HCT116 (cell line): Measurements from ENCODE around the gene CACNB2. TPM values are rescaled to one million over a fixed set of nuclear protein-coding genes. Genes with fewer than 3 reads are reported as not detected.

Experiments used
- ATAC-seq: fragments of 200-7000 bp; cut with Tn5 transposase; 2 replicates; pipeline ENCODE4 v1.9.1; 2020; ENCODE audit warnings: mild to moderate bottlenecking, moderate library complexity
- BruUV-seq: library from RNA; stranded (reverse); fragments of 400-500 nt; replicated peaks from 2 replicates; lab custom pipeline; 2021; lab: Mats Ljungman, UMichigan
- CTCF ChIA-PET: fragments of 300-600 bp; sonication (Branson Sonifier 250); formaldehyde crosslinking; loops from one replicate; lab custom pipeline; 2021; ENCODE audit warnings: antibody characterized with exemption; lab: Charles Lee
- POLR2A ChIA-PET: fragments of 300-600, 350-600 bp; sonication (Branson Sonifier 250); formaldehyde crosslinking; loops from one replicate; lab custom pipeline; 2021; ENCODE audit warnings: antibody characterized with exemption; lab: Charles Lee
- RAD21 ChIA-PET, 2 experiments: fragments of 300-600 bp; sonication (Branson Sonifier 250); formaldehyde crosslinking; loops; one replicate each; lab custom pipeline; 2023; ENCODE audit warnings: low total read pairs in 2 of 2; ENCODE audit not compliant: uncharacterized antibody in 2 of 2, unreplicated experiment in 2 of 2, low non-redundant PET in 1 of 2; lab: Charles Lee
- DNase-seq: peaks from one replicate; pipeline ENCODE4 v3.0.0-alpha.2; 2010; ENCODE audit warnings: low read depth, low spot score
- H2AFZ ChIP-seq: fragments of 200-600 bp; shearing (Covaris generic), sonication (generic); 2 replicates; pipeline ENCODE4 v1.6.1; 2017; ENCODE audit warnings: low read depth, mixed run types, mixed read lengths, antibody characterized with exemption, low read length; ENCODE audit not compliant: poor library complexity, severe bottlenecking
- H3K27ac ChIP-seq: 2 replicates; pipeline ENCODE4 v1.5.1; 2012; ENCODE audit warnings: low read depth, low read length
- H3K27me3 ChIP-seq: fragments of 200-600 bp; sonication (generic); 2 replicates; pipeline ENCODE4 v1.6.1; 2016; ENCODE audit warnings: mixed run types, low read length, mixed read lengths; ENCODE audit not compliant: insufficient read depth
- H3K36me3 ChIP-seq, 2 experiments: fragments of 200-500 bp in 1 of 2; fragments of 200-600 bp in 1 of 2; sonication (Bioruptor generic) in 1 of 2; sonication (generic) in 1 of 2; 2 replicates each; pipeline versions ENCODE4 v1.5.1 to v1.6.1; 2014 to 2016; ENCODE audit warnings: low read length in 2 of 2, inconsistent platforms in 1 of 2, mixed read lengths in 1 of 2, mixed run types in 1 of 2; ENCODE audit not compliant: insufficient read depth in 2 of 2, control insufficient read depth in 1 of 2
- H3K4me1 ChIP-seq, 2 experiments: fragments of 200-600 bp in 1 of 2; sonication (generic) in 1 of 2; 2 replicates each; pipeline versions ENCODE4 v1.5.1 to v1.6.1; 2012 to 2017; ENCODE audit warnings: low read length in 2 of 2, inconsistent platforms in 1 of 2, mild to moderate bottlenecking in 1 of 2, mixed read lengths in 1 of 2, mixed run types in 1 of 2, moderate library complexity in 1 of 2; ENCODE audit not compliant: insufficient read depth in 2 of 2, control insufficient read depth in 1 of 2
- H3K4me2 ChIP-seq: fragments of 200-600 bp; sonication (generic); 2 replicates; pipeline ENCODE4 v1.6.1; 2017; ENCODE audit warnings: mixed run types, low read length, mixed read lengths
- H3K4me3 ChIP-seq, 2 experiments: fragments of 200-600 bp in 1 of 2; sonication (generic) in 1 of 2; replicated peaks in 1 of 2; 2 replicates each; pipeline ENCODE4 v1.5.1; 2011 to 2016; ENCODE audit warnings: low read length in 2 of 2, control low read depth in 1 of 2, low read depth in 1 of 2, mild to moderate bottlenecking in 1 of 2, mixed read lengths in 1 of 2, mixed run types in 1 of 2
- H3K79me2 ChIP-seq: fragments of 200-600 bp; sonication (generic); 2 replicates; pipeline ENCODE4 v1.6.1; 2017; ENCODE audit warnings: mild to moderate bottlenecking, mixed run types, low read length, moderate library complexity, mixed read lengths; ENCODE audit not compliant: insufficient read depth
- H3K9ac ChIP-seq: fragments of 200-600 bp; sonication (generic); 2 replicates; pipeline ENCODE4 v1.6.1; 2016; ENCODE audit warnings: low read length, mixed read lengths
- H3K9me2 ChIP-seq: fragments of 200-600 bp; sonication (generic), shearing (Covaris generic); 2 replicates; pipeline ENCODE4 v1.6.1; 2017; ENCODE audit warnings: mixed run types, mild to moderate bottlenecking, moderate library complexity; ENCODE audit not compliant: insufficient read depth
- H3K9me3 ChIP-seq, 2 experiments: fragments of 200-500 bp in 1 of 2; fragments of 200-600 bp in 1 of 2; sonication (Bioruptor generic) in 1 of 2; sonication (generic) in 1 of 2; 2 replicates each; pipeline ENCODE4 v1.6.1; 2014 to 2017; ENCODE audit warnings: low read length in 2 of 2, mixed read lengths in 2 of 2, inconsistent platforms in 1 of 2, low read depth in 1 of 2, mild to moderate bottlenecking in 1 of 2, mixed run types in 1 of 2, moderate library complexity in 1 of 2; ENCODE audit not compliant: control insufficient read depth in 1 of 2, insufficient read depth in 1 of 2
- H4K20me1 ChIP-seq: fragments of 200-600 bp; sonication (generic), shearing (Covaris generic); 2 replicates; pipeline ENCODE4 v1.6.1; 2017; ENCODE audit warnings: mixed run types, mild to moderate bottlenecking, moderate library complexity; ENCODE audit not compliant: insufficient read depth
- CBX3 ChIP-seq: IDR thresholded peaks from 2 replicates; pipeline ENCODE4 v1.6.1; 2012; ENCODE audit warnings: low read depth
- CEBPB ChIP-seq: IDR thresholded peaks from 2 replicates; pipeline ENCODE4 v1.6.1; 2012; ENCODE audit warnings: low read depth
- CTCF ChIP-seq, 3 experiments: fragments of 200-600 bp in 1 of 3; sonication (generic) in 1 of 3; IDR thresholded peaks in 2 of 3; conservative IDR thresholded peaks in 1 of 3; 2 replicates each; pipeline ENCODE4 v1.5.1; 2012 to 2017; ENCODE audit warnings: low read depth in 2 of 3, low read length in 2 of 3, antibody characterized with exemption in 1 of 3, borderline replicate concordance in 1 of 3, control low read depth in 1 of 3, mild to moderate bottlenecking in 1 of 3, mixed read lengths in 1 of 3, mixed run types in 1 of 3, moderate library complexity in 1 of 3; ENCODE audit not compliant: insufficient read depth in 1 of 3
- JUND ChIP-seq: IDR thresholded peaks from 2 replicates; pipeline ENCODE4 v1.6.1; 2012
- POLR2AphosphoS5 ChIP-seq: IDR thresholded peaks from 2 replicates; pipeline ENCODE4 v1.6.1; 2011; ENCODE audit warnings: mild to moderate bottlenecking, low read depth, low read length, moderate library complexity
- RAD21 ChIP-seq: IDR thresholded peaks from 2 replicates; pipeline ENCODE4 v1.6.1; 2012; ENCODE audit warnings: low read depth, mild to moderate bottlenecking
- SIN3A ChIP-seq: IDR thresholded peaks from 2 replicates; pipeline ENCODE4 v1.6.1; 2012; ENCODE audit warnings: low read depth
- SP1 ChIP-seq: IDR thresholded peaks from 2 replicates; pipeline ENCODE4 v1.6.1; 2012; ENCODE audit warnings: low read depth
- TCF7L2 ChIP-seq: IDR thresholded peaks from 2 replicates; pipeline ENCODE4 v1.7.0; 2011; ENCODE audit warnings: borderline replicate concordance, inconsistent platforms; ENCODE audit not compliant: insufficient read depth, insufficient read length; ENCODE audit errors: extremely low read depth
- ZFX ChIP-seq: fragments of 450-650 bp; IDR thresholded peaks from 2 replicates; pipeline ENCODE4 v1.6.1; 2017
- ZNF274 ChIP-seq: fragments of 200-500 bp; sonication (Bioruptor generic); IDR thresholded peaks from 2 replicates; pipeline ENCODE4 v1.6.1; 2014; ENCODE audit warnings: mild to moderate bottlenecking, low read depth, low read length, inconsistent platforms
- intact Hi-C: fragments of 100-400 bp; cut with micrococcal nuclease; formaldehyde crosslinking; loops from 2 replicates; pipeline ENCODE4 v1.10.0; 2022
- total RNA-seq: library from RNA; stranded (reverse); gene quantifications from one replicate; pipeline ENCODE4 v1.2.1, GENCODE V29; 2021; ENCODE audit not compliant: unreplicated experiment

Gene CACNB2
- total RNA-seq, 1 experiment from 2014 or later: 0.71 TPM

GRCh38 chr10:18563003-18563726 lies 422.9 kb downstream of the CACNB2 start:
- H3K9me2 ChIP-seq: no peaks in the 10 kb centered on the region
- H3K27me3 ChIP-seq: no peaks in the 10 kb centered on the region
- POLR2A ChIA-PET: no interaction called here
- H2AFZ ChIP-seq: no peak overlapping the region
- BruUV-seq: no TSS peak
- intact Hi-C loops: no loop called here
- TF ChIP-seq RAD21 (no peak), SP1 (no peak), POLR2AphosphoS5 (no peak), CBX3 (no peak), ZNF274 (no peak), CTCF (IDR thresholded peaks at IDR 0.05 in 2 of 3, conservative IDR thresholded peaks at IDR 0.05 in 1 of 3; ENCODE audit: borderline replicate concordance in 1 of 3, insufficient read depth in 1 of 3, low read depth in 2 of 3, low read length in 2 of 3) (no peak), JUND (no peak), ZFX (no peak), SIN3A (no peak), TCF7L2 (no peak), CEBPB (no peak)
- no peak overlapping the region for H3K4me3 ChIP-seq
- H3K9me3 ChIP-seq: peaks cover 19 to 25% of the 10 kb centered on the region in 2 experiments; a peak in 3 of 4 replicates
- no peaks in the 10 kb centered on the region for H3K4me1 ChIP-seq
- RAD21 ChIA-PET: no interaction called here
- H3K4me2 ChIP-seq: no peak overlapping the region
- H3K36me3 ChIP-seq: no peaks in the 10 kb centered on the region; a peak in 1 of 4 replicates
- H4K20me1 ChIP-seq: no peaks in the 10 kb centered on the region; the same call in 1 of the 2 replicates
- DNase-seq: no peak
- ATAC-seq: no peak
- CTCF ChIA-PET: no interaction called here
- H3K79me2 ChIP-seq: no peaks in the 10 kb centered on the region
- H3K27ac ChIP-seq: no peak overlapping the region
- H3K9ac ChIP-seq: no peak overlapping the region
